ACHN (cell line): ENCODE results near the gene USP12.
A peak's percentile ranks its signal among the peaks of the same experiment; 100 is the strongest.

Source experiments
- DNase-seq: peaks from one replicate; pipeline ENCODE4 v3.0.0-alpha.2; 2015
- in situ Hi-C: cut with HindIII; loops from 2 replicates; pipeline ENCODE4 v1.10.0; 2017; ENCODE audit warnings: low sequenced_read_pairs, low pct_ligation_motif_present, low pct_unique_long_range_greater_than_20kb

Gene USP12

DNA sequence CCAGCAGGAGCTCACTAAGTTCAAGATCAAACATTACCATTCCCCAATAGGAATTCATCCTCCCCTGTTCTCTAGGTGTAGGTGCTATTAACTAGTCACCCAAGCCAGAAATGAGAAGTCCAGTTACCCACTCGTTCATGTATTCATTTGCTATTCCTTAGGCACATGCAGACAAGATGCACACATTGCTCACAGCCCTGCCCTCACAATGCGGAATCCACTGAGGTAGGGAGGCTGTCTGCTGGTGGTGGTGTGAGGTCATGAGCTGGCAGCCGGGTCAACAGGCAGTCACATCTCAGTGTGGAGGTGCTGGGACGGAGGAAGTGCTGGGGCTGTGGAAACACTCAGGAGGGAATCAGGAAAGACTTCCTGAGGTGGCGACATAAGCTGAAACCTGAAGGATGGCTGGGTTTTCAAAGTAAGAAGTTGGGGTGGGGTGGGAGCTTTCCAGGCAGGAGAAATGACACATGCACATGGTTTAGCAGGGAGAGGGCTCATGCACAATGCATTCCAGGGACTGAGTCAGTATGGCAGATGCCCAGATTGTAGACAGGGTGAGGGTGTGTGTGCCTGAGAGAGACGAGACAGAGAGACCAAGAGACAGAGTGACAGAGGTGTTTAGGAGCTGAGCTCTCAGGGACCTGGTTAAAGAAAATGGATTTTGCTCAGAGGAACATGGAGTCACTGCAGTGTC lies 117.6 kb downstream of the USP12 start:
- peak; percentile 67 for DNase-seq
- in situ Hi-C loops: no loop called here

DNA sequence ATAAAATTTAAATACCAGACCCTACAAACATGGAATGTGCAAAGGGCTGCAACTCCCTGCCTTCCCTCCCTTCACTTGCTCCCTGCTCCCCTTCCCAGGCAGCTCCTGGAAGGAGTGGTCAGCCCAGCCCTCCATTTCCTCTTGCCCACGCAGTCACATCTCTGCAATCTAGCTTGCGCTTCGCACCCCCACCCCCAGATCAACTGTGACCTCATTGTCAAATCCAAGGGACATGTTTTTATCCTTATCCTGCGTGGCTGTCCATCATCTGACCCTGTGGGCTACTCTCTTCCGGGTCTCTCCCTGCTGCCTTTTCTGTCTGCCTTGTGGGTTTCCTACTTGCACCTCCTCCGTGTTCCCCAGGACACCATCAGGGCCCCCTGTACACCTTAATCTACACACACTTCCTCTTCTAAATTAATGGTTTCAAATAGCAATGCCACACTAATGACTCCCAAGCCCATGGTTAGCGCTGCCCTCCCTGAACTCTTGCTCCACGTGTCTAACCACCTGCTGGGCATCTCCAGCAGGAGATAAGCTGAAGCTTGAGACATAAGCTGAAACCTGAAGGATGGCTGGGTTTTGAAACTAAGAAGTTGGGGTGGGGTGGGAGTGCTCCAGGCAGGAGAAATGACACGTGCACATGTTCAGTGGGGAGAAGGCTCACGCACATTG lies 118.3 kb downstream of the USP12 start:
- in situ Hi-C loops: no loop called here
- DNase-seq: no peak

DNA sequence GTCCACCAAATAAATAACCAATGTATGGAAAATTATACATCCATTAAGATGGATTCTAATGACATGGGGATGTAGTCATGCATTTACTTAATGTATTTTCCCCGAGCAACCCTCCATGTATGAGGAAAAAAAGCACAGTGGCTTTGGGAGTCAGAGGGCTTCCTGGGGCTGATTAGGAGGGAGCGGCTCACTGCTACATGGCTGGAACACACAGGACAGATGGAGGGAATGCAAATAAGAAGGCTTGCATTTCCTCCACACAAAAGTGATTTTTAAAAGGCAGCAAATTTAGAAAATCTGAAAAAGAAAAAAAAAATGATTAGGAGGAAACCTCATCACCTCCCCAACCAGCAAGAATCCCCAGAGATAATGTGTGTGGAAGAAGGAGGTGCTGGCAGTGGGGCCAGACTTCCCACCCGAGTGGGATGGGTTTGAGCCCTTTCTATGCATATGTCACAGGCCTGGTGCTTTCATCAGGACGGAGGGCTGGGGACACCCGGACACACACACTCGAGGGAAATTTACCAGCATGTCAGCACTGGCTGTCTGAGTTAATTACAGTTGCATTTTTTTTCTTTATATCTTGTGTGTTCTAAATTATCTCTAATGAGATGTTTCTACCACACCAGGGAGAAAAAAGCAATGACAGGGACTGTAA lies 118.9 kb downstream of the USP12 start:
- DNase-seq: no peak
- in situ Hi-C loops: no loop called here

DNA sequence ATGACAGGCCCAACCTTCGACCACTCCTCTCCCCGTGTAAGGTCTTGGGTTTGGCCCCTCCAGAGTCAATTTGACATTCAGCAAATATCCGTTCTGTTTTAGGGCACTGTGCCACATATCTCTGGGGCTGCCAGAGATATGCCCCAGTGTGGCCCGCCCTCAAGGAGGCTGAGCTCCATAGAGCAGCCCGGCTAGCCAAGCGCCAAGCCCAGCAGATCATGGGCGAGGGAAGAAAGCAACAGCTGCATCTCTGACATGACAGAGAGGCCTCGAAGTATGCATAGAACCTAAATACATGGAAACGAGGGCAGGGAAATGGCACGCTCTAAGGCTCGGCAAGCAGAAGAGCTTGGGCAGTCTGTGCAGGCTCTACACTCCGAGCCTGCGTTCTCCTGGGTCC lies 124.5 kb downstream of the USP12 start:
- no peak for DNase-seq
- in situ Hi-C loops: no loop called here

DNA sequence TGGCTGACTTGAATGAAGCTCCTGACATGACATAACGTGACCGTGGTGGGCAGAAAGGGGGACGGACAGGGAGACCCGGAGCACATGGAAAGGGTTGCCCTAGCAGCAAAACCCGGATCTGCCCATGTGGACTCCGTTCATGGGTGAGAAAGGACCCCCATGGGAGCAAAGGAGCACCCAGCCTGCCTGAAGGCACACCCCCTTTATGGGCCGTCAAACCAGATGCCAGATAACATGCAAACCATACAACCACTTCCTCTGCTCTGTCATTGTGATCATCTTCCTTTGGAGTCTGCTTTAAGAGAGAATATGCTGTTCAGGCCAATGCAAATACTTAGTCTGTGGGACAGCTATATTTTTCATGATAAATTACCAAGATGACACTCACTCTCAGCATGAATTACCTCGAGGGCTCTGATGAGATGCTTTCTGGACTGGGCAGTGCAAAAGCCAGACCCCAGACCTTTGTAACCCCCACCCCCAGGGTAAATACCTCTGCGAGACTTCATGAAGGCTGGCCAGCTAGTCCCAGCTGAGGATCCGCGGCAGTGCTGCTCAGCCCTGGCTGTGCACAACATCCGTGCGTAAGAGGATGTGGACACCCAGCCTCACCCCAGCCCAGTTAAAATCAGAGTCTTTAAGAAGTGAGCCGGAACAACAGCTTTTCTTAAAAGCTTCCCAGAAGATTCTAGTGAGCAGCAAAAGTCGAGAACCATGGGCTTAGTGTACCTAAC lies 126.6 kb downstream of the USP12 start:
- DNase-seq: no peak
- in situ Hi-C loops: no loop called here

DNA sequence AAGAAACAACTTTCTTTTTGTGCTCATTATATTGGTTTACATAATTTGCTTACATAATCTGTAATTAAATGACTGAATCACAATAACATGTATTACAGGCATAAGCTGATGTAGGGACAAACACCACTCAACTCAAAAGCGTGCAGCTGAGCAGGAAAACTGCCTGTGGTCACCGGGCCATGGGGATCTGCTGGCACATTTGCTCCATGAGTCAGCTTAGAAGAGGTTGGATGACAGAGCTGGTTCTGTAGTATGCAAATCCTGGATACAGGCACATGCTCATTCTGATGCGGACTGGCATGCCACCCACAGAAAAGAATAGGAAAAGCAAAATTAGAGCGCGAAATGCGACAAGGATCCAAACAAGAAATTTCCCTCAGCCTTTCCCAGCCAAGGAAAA lies 128.6 kb downstream of the USP12 start:
- DNase-seq: peak; percentile 92
- in situ Hi-C loops: no loop called here

DNA sequence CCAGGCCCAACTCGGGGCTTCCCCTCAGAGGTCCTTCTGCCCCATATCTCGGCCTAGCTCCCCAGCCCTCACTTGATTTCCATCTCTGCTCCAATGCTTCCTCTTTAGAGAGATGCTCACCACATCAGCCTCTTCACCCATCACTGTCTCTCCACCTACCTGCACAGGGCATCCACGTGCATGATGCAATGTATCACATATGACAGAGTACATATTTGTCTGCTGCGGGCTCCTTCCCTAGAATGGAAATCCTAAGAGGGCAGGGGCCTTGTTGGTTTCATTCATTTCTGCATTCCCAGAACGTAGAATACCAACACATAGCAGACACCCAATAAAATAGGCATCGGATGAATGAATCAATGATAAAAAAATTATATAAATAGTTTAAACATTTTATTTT lies 130.3 kb downstream of the USP12 start:
- in situ Hi-C loops: no loop called here
- no peak for DNase-seq

DNA sequence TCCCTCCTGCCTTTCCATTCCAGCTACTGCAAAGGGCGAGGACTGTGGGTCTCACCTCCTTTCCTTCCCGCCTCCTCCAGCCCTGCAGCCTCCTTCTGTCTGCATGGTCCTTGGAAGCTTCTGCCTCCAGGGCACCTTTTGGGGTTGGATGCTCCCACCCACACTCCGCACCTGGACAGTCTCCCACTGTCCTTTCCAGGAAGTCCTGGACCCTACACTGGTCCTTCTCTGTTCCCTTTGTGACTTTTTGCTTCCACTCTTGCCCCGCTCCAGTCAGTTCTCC lies 130.8 kb downstream of the USP12 start:
- in situ Hi-C loops: no loop called here

DNA sequence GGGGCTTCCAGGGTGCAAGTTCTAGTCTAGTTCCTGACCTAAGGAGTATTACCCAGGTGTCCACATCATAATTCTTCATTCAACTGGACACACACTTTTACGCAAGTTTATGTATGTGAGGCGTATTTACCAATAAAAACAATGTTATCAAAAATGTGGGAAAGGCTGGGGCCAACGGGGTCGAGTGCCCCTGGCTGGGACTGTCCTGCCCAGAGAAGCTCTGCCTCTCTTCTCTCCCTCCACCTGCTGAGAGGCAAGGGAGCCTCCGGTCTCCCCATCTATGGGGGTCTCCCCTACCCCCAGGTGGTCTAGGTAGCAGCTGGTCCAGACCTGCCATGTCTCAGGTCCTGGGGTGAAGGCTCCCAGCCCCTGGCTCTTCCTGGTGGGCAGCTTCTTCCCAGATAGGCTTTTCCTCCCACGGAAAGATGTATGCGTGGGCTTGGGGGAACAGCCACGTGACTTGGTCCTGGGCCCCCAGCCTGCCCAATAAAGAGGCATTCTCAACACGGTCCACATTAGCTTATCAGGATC lies 132.4 kb downstream of the USP12 start:
- in situ Hi-C loops: no loop called here
- no peak for DNase-seq

More for the DNA sequence above, 130.8 kb downstream of the USP12 start:
- no peak for DNase-seq

DNA sequence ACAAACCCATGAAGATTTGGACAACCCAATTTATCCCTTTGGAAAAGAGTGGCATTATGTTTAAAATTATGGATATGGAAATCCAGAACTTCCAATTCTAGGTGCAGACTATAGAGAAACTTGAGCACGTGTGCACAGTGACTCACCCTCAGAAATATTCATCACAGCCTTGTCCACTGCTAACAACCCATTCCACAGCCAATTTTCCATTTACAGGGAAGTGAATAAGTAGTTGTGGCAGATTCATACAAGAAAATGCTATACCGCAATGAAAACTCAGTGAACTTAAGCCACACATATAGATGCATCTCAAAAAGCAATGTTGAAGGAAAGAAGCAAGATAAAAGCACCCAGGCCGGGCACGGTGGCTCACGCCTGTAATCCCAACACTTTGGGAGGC lies 133.3 kb downstream of the USP12 start:
- in situ Hi-C loops: no loop called here
- peak; percentile 25 for DNase-seq

DNA sequence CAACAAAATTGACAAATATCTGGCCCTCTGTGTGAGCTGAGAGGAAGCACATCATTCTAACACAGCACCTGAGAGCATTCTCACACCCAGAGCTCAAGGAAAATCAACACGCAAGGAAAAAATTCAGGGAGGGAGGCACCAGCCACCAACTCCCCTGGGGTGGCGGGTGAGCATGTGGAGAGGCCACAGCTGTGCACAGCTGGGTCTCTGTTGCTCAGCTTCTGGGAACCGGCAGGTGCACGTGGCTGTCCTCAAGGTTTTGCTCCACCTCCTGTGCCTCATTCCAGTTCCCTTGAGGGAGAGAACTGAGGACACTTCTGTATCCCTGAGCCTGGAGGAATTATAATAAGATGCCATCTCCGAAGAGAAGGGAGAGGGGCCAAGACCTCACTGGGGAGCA lies 134.0 kb downstream of the USP12 start:
- in situ Hi-C loops: no loop called here
- no peak for DNase-seq

DNA sequence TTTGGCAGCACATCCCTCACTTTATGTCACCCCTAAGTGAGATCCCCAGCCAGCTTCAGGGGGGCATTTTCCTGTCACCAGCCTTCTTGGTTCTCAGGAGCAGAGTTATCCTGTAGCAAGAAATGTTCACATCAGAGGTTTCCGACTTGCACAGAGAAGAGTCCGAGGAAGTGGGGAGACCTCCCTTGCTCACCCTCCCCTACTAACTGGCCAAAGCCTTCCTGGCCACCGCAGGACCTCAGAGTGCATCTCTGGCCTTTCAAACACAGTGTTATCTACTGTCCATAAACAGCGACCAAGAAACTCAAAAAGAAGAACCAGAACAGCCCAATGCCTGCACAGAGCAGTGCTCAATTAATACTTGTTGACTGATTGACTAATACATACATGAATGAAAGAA lies 134.4 kb downstream of the USP12 start:
- in situ Hi-C loops: no loop called here
- DNase-seq: no peak

DNA sequence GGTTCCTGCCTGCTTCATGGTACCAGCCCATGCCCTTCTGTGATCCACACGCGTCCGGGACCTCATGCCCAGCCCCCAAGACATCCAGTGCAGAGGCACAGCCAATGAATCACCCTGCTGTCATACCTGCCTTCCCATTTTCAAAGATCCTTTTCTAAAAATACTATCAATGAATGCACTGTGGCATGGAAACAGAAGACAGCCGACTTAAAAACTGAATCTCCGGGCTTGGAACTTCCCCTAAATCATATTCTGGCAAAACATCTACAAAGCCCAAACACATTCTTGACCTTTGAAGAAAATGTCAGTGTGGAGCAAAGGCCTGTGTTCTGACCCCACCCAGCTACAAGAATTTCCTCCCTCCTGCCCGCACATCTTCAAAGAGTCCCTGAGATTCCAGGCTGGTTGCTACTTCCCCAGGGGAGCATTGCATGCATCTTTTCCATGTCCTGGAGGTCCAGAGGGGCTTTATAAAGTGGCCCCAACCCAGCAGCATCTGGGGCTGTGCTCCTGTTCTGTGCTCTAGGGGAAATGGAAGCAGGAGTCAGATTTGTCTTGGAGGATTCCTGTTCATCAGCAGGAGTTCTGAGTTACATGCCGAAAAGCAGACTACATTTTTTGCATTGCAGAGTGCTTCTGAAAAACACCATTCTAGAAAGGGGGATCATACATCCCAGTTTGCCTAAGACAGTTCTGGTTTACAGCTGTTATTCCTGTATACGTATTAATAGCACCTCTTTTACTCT lies 135.2 kb downstream of the USP12 start:
- DNase-seq: no peak
- in situ Hi-C loops: no loop called here

DNA sequence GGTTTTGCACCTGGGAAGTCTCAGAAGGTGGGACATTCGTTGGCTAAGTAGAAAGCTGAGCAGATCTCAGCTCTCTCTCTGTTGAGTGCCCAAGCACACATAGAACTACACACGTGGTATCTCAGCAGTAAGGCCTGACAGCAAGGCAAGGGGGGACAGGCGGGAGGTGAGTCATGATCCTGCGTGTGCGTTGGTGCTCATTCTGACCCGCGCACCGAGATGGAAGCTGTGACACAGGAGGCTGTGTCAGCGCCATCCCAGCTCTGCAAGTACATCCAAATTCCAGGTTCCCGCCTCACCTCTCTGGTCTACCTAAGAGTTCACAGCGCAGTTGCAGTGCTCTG lies 135.7 kb downstream of the USP12 start:
- in situ Hi-C loops: no loop called here
- DNase-seq: no peak

DNA sequence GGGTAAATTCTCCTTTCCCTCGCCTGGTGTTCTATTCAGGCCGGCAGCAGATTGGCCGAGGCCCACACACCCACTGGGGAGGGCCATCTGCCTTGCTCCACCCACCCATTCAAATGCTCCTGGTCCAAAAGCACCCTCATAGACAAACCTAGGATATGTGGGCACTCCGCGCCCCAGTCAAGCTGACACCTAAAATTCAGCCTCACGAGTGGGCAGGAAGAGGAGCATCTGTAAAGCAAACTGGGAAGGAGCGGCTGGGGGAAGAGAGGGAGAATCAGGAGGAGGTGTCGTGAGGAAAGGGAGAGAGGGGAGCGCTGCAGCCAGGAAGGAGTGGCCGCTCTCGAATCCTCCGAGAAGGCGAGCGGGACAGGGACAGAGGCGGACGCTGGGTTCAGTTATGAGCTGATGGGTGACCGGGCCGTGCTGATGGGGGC lies 136.9 kb downstream of the USP12 start:
- DNase-seq: no peak

DNA sequence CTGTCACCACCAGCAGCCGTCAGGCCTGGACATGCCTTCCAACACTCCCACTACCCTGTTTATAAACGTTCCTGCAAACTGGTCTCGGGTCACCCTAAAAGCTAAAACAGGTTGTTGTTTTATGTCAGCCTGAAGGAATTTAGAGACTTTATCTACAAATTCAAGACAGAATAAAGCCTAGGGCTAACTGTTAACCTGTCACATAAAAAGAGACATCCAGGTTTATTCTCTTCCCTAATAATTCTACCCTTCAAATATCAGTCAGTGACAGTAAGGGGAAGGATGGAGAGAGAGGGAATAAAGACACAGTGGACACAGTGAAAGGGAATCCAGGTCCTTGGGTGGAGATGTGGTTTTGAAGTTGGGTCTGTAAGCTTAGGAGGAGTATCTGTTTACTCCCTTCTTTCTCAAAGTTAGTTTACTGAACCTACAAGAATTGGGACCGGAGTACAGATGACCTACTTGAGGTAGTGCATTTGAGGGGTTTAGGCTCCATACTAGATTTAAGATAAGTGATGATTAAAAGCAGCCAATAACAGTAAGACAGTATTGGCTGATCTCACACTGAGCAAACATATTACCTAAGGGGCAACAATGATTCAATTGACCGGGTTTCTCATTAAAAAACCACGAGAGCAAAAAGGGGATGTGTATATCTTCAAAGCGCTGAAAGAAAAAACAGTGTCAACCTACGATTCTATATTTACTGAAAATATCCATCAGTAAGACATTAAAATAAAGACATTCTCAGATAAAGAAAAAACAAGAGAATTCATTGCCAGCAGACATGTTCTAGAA lies 142.7 kb downstream of the USP12 start:
- in situ Hi-C loops: no loop called here

More for the DNA sequence above, 136.9 kb downstream of the USP12 start:
- in situ Hi-C loops: no loop called here

DNA sequence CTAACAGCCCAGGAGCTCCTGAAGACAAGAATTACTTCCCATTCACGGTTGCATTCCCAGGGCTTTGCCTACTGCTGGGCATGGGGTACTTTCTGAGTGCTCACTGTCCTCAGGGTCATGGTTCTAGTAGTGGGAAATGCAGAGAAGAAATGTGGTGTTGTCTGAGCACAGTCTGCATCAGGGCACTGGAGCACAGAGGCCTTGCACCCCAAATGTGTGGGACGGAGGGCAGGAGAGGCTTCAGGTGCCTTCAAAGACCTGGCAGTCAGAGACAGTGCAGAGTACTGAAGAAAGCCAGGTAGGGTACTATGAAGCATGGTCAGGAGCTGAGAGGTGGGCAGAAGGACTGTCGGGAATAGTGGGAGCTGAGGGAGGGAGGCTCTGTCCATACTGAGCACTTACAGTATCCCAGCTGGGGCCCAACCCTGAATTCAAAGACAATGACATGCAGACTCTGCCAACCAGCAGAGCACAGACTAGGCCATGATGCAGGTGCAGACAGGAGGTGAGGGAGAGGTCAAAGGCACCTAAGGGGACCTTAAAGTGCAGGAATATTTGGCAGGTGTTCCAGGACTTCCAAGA lies 144.4 kb downstream of the USP12 start:
- in situ Hi-C loops: no loop called here
- DNase-seq: no peak

More for the DNA sequence above, 142.7 kb downstream of the USP12 start:
- no peak for DNase-seq

DNA sequence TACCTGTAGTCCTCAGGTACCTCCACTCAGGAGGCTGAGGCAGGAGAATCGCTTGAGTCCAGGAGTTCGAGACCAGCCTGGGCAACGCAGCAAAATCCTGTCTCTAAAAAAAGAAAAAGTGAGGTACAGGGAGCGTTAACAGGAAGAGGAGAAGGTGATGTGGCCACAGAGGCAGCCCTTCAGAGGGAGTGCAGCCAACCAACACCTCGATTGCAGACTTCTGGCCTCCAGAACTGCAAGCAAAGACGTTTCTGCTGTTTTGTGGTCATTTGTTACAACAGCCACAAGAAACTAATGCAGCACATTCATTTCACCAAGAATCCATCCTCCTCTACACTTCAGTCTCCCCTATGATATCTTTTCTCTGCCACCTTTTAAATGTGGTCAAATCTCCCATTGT lies 145.2 kb downstream of the USP12 start:
- in situ Hi-C loops: no loop called here
- DNase-seq: no peak
